Activated CD4-positive, alpha-beta T cell treated with anti-CD3 and anti-CD28 coated beads for 4 hours (primary cell): ENCODE data around the gene GLG1.
"Not testable (repeated sequence)": the region's sequence is repeated elsewhere in the genome, so short reads cannot be mapped to it uniquely, and the experiment has no call there.

Source experiments
- DNase-seq, 2 donors: peaks; one replicate each; pipeline ENCODE4 v3.0.0-alpha.2; 2020

The GLG1 gene

DNA sequence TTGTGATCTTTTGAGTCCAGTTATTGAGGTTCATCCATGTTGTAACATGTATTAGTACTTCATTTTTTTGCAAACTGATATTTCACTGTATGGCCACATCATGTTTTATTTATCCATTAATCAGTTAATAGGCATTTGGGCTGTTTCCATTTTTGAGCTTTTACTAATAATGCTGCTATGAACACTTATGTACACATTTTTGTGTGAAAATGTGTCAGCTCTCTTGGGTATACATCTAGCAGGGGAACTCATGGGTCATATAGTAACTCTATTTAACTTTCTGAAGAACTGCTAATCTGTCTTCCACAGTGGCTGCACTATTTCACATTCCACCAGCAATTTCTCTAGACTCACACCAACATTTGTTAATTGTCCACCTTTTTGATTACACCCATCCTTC lies 82.0 kb downstream of the GLG1 start:
- DNase-seq = no peak

DNA sequence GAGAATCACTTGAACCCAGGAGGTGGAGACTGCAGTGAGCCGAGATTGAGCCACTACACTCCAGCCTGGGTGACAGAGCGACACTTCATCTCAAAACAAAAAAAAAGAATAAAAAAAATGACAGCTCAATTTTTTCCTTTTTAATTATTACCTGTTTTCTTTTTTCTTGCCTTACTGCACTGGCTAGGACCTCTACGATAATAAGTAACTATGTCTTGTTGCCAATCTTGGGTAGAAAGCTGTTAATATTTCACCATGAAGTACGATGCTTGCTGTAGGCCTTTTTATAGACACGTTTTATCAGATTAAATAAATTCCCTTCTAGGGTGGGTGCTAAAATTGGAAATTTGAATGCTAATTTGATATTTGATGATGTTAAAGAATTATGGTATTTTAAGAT lies 82.8 kb downstream of the GLG1 start:
- DNase-seq = no peak

DNA sequence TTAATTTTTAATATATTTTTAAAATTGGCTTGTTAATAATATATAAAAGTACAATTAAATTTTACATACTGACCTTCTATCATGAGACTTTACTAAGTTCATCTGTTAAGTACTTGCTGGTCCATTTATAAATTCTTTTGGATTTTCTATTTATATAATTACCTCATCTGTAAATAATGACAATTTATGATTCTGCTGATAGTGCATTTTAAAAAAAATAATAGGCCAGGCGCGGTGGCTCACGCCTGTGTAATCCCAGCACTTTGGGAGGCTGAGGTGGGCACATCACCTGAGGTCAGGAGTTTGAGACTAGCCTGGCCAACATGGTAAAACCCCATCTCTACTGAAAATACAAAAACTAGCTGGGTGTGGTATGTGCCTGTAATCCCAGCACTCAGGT lies 83.2 kb downstream of the GLG1 start:
- not testable (repeated sequence) for DNase-seq

DNA sequence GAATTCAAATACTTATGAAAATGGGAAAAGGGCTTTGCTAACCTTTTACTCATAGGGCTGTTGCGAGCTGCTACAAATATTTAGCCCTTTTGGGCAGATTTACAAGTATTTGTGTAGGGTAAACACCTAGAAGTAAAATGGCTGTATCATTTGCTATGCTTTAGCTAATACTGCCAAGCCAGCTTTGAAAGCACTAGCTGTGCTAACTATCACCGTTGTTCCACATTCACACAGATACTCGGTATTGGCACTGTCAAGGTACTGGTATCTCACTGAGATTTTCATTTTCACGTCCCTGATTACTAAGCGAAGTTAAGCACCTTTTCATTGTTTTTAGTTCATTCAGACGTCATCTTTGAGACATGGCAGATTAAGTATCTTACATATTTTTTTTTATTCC lies 84.8 kb downstream of the GLG1 start:
- no peak for DNase-seq

DNA sequence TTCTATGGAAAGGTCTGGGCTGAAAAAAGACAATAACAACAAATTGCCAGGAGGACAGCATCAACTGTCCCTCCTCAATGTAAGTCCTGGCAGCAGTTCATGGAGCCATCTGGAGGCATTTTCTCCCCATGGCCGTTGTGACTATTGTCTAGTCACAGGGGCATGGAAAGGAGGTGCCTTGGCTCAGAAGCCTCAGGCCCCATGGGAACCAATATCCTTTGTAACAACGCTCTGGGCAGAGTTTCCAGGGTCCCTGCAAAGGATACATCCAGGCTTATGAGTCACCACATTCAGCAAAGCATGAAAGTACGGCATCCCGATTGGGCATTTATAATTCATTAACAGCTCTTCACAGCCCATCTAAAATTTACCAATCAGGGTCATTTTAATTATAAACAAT lies 85.2 kb downstream of the GLG1 start:
- DNase-seq = no peak

DNA sequence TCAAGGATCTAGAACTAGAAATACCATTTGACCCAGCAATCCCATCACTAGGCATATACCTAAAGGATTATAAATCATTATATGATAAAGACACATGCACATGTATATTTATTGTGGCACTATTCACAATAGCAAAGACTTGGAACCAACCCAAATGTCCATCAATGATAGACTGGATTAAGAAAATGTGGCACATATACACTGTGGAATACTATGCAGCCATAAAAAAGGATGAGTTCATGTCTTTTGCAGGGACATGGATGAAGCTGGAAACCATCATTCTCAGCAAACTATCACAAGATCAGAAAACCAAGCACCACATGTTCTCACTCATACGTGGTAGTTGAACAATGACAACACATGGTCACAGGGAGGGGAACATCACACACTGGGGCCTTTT lies 88.0 kb downstream of the GLG1 start:
- DNase-seq = not testable (repeated sequence)

DNA sequence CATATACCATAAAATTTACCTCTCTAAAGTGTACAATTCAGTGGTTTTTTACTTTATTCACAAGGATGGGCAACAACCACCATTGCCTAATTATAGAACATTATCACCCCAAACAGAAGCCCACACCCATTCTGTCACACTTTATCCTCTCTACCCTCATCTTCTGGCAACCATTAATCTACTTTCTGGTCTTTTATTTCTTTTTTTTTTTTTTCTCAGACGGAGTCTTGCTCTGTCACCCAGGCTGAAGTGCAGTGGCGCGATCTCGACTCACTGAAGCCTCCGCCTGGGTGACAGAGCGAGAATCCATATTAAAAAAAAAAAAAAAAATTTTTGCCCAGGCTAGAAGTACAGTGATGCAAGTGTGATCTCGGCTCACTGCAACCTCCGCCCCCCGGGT lies 95.0 kb downstream of the GLG1 start:
- DNase-seq = no peak

DNA sequence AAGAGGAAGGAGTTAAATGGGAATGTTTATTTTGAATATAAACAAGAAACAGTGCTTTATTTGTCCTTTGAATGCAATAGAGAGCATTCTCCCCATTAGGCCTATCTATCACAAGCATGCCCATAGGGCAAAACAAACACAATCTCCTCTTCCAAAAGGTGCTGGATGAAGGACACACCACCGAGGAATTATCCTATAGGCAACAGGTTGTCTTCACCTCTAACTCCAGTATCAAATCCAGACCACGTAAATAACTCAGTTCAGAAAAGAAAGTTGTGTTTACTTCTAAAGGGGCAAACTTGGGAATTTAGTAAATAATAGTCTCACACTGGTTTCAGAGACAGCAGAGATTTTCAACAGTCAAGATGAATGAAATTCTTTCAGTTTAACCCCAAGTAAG lies 101.9 kb downstream of the GLG1 start:
- no peak for DNase-seq

DNA sequence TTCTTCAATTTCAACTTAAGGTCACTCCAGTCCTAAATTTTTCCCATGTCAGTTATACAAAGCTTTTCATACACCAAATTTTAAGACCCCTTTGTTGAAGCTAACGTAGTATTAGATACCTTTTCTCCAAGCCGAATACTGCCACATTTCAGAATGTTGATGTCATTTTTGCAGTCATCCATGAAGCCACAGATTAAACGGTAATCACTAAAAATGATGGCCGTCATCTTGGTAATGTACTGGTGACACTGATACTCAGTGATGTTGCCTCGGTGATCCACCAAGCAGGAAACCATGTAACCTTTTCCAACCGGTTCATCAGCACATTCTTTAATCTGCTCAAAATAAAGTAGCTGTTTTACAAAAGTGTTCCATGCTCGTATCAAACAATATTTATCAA lies 103.5 kb downstream of the GLG1 start:
- DNase-seq = no peak

DNA sequence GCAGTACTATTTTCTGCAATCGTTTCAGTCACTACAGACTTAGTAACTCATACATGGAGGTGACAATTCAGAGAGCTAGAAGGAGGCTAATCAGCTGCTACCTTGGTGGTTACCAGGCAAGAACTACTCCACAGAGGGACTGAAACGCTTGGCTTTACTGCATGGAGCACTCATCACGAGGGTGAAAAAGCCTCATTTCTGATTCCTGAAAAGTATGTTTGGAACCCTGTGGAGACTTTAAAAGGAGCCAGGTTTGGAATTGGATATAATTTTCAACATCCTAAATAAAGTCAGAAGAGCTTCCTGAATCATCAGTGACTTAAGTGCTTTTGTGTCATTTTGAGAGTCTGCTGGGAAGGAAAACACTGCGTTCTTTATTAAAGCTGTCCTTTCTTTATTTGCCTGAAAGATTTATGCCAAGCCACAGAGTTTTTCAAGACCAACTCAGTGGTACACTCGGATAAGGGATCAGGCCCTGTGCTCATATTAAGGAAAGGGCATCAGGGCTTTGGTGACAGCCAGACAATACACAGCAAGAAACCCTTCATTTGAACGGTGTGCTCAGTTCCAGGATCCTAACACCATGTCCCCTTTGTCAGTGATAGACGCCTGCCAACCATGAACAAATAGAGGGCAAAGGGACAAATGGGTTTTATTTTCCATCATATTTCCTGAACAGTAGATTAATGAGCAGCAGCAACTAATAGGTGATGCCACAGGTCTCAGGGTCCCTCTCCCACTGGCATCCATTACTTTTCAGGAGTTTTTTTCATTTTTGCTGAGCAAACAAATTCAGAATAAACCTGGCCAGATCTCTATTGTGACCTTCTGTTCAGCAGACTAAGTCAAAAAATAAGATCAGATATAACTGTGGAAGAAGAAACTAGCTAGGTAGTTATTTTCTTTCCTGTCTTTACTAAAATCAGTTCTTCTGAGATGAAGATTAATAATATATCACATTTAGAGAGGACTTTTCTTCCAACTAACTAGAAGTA lies 105.1 kb downstream of the GLG1 start:
- DNase-seq = no peak

DNA sequence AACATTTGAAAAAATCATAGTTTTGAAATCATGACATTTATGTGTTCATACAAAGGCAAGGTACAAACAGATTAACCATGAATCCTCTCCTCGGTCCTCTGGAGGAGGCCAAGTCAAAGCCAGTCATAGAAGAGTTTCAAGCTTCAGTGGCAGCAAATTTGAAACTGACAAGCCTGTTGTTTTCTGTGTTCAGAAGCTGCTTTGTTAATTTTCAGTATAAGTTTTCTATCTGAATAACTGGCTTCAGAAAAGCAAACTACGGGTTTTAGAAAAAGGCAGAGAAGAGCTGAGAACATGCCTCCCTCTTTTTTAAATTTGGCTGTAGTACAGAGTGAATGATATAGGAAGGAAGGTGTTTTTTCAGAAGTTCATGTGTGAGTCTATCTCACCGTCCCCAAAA lies 106.0 kb downstream of the GLG1 start:
- no peak for DNase-seq

DNA sequence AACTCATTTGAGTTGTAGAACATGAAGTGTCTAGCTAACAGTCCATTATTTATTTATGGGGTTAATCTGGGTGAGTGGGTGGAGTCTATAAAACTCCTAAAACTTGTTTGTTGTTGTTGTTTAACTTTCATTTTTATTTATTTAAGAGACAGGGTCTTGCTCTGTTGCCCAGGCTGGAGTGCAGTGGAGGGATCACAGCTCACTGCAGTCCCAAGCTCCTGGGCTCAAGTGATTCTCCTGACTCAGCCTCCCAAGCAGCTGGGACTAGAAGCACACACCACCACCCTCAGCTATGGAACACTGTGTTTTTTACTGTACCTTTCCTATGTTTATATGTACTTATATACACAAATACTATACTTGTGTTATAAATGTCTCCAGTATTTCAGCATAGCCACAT lies 107.8 kb downstream of the GLG1 start:
- DNase-seq = no peak

DNA sequence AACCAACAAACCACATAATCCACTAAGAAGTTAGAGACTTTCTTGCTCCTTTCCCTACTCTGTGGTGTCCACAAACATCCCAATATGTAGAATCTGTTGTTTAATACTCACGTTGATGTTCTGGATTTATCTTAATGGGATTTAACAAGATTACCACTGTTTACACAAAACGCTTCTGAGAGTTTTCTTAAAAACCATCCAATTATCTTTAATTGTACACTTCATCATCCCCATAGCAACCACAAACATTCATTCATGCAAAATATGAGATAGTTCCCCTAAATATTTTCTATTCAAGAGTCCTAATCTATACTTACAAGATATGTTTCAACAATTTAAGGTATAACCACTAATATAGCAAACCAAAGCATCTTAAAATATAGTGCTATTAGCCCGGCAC lies 109.2 kb downstream of the GLG1 start:
- no peak for DNase-seq

DNA sequence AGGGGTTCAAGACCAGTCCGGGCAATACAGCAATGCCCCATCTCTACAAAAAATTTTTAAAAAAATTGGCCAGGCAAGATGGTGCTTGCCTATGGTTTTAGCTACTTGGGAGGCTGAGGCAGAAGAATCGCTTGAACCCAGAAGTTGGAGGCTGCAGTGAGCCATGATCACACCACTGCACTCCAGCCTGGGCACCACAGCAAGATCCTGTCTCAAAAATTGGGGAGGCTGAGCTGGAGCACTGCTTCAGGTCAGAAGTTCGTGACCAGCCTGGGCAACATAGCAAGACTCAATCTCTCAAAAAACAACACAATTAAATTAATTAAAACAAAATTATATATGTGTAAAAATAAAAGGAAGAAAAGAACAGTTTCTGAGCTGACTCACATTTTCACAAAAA lies 110.9 kb downstream of the GLG1 start:
- no peak for DNase-seq

DNA sequence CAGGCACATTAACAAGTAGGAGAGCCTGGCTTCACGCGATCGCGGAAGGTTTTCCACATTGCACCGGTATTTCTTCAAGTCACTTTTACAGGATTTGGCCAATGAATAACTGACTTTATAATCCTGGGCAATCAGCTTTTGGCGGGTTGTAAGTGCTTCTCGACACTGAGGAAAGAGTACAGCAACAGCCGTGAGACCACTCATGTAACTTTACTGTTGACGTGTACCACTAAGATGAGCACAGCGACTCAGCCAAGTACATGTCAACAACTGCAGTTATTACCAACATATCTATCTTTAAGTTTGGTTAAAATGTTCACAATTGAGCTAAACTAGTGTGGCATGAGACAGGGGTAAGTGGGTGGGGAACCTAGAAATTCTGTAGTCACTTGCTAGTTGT lies 113.9 kb downstream of the GLG1 start:
- no peak for DNase-seq

DNA sequence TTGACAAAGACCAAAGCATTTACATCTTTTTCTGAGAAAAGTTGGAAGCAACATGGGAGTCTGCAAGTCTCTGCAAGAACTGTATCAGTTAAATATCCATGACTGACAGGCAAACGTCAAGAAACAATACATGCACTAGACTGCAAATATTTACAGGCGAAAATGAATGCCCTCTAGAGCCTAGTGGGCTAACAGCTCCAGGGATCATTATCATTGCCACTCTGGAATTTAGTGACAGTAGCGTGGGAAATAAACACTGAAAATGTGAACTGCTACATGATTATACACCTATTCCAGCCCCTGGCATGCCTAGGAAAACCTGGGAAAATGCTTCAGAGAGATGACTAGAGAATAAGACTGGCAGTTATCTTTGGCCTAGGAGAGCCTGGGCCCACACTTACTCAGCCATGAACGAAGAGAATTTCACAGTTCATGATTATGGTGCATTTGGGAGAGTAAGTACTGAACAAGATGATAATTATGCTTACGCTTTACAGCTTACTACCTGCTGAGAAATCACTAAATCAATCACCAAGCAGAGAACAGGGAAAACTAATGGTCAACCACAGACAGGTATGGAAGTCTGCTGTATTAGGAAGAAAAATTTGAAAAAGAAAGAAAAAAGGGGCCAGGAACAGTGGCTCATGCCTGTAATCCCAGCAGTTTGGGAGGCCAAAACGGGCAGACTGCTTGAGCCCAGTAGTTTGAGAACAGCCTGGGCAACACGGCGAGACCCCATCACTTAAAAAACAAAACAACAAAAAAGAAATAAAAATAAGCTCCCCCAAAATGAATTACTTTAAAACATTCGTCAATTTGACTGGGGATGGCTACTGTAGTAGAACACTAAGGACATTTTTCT lies 119.0 kb downstream of the GLG1 start:
- DNase-seq = no peak

DNA sequence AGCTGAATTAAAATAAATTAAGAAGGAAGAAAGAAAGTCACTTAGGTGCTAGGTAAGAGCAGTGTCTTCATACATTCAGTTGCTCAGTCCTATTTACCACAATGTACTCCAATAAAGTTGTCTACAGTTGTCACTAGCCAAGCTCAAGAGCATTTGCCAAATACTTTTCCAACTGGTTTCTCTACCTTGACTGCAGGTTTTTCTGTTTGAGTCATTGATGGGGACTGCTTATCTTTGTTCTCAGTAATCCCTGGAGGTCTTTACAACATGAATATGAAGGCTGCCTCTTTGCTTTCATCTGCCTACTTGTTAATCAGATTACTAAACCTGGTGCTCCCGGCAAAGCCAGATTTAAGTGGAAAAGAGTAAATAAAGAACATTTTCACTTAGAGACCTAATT lies 121.0 kb downstream of the GLG1 start:
- no peak for DNase-seq

DNA sequence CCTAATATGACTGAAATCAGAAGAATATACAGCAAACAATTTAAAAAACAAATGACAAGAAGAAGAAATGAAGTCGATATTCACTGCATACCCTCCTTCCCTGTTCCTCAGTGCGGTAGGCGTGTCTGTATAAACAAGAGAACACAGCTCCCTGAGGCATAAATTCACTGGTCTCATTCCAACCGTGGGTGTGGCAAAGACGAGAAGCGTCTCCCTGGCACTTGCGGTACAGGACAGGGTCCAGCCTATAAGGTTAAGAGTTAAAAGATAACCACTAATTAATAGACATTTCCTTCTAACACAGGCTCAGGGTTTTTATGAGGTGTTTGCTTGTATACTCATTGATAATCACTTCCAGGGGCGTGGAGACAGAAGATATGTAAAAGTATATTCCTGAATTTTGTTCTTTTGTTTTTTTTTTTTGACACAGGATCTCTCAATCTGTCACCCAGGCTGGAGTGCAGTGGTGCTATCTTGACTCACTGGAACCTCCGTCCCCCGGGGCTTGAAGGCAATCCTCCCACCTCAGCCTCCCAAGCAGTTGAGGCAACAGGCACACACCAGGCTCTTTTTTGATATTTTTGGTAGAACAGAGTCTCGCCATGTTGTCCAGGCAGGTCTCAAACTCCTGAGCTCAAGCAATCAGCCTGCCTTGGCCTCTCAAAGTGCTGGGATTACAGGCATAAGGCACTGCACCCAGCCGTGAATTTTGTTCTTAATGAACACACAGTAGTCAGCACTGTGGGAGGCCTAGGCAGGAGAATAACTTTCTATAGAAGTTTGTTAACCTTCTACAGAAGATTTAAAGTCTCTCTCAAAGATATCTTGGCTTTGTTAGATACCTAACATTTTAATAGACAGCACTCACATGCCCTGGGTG lies 126.5 kb downstream of the GLG1 start:
- no peak for DNase-seq

DNA sequence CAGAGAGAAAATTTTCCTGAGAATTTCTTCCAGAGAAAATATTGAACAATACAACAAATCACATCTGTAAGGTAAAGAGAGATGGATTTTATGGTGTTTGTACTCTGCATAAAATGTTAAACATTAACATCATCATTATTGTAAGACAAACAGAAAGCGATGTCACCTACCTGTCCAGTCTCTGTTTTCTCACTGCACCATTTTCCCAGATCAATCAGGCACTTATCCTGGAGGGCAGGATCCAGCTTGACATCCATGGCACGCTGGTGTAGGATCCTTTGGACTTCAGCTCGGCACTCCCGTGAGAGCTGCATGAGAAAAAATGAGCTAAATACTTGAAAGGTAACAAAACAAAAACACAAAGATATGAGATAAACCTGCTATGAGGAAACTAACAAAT lies 129.7 kb downstream of the GLG1 start:
- no peak for DNase-seq

DNA sequence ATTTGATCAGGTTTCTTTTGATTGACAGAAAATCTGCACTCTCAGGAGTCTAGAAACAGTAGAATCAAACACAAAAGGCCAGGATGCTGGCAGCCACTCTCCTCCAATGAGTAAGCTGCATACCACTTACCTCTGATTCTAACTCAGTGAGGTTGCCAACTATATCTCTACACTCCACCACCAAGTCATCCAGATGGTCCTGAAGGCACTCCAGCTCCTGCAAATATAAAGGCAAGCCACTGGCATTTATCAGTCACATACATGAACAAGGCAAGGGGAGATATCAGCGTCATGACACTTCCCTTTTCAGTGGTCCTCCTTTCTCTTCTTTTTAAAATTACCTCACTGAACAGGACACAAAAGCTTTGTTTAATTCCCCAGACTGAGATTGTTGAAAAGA lies 132.5 kb downstream of the GLG1 start:
- DNase-seq = no peak

DNA sequence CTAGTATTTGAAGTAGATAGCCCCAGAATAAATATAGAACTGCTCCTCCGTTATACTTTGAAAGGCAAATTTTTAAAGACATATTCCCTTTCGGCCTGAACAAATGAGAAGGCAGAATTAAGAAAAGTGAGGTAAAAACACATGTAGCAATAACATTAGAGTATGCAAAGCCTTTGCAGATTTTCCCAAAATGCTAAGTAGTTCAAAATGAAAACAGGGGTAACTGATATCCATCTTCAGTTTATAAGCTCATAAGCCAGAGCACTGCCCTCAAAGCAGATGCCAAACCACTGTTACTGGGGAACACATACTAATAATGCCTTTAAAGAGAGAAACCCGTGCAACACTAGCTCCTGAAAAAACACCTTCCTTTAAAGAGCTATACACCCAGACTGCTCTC lies 134.4 kb downstream of the GLG1 start:
- no peak for DNase-seq

DNA sequence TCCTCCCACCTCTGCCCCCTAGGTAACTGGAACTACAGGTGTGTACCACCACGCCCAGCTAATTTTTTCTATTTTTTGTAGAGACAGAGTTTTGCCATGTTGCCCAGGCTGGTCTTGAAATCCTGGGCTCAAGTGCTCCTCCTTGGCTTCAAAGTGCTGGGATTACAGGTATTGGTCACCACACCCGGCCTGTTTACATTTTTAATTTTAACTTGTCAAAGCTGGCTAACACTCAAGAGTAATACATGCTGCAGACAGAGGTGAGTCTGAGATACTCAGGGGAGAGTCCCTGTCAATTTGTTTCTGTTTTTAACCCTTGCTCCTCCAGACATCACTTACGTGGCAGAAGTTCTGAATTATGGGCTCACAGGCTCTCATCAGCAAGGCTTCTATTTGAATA lies 134.9 kb downstream of the GLG1 start:
- DNase-seq = no peak

DNA sequence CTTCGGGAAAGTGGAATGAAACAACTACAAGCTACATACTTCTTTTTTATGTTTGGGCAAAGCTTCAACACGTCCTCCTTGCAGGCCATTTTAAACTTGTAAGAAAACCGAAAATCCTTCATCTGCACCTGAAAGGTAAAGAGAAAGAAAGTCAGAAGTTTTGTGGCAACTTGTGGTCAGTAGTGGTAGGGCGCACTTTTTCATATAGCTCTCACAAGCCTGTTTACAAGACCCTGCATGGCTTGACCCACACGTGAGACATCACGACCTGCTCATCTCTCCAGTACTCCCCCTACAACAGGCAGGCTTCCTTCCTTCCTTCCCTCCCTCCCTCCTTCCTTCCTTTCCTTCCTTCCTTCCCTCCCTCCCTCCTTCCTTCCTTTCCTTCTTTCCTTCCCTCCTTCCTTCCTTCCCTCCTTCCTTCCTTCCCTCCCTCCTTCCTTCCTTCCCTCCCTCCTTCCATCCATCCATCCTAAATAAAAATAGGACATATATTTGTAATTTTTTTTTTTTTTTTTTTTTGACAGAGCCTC lies 136.9 kb downstream of the GLG1 start:
- DNase-seq = no peak
